ENCODE measurements around the gene ATPAF1.
"Not testable (repeated sequence)": the region's sequence is repeated elsewhere in the genome, so short reads cannot be mapped to it uniquely, and the experiment has no call there.

Gene ATPAF1

DNA sequence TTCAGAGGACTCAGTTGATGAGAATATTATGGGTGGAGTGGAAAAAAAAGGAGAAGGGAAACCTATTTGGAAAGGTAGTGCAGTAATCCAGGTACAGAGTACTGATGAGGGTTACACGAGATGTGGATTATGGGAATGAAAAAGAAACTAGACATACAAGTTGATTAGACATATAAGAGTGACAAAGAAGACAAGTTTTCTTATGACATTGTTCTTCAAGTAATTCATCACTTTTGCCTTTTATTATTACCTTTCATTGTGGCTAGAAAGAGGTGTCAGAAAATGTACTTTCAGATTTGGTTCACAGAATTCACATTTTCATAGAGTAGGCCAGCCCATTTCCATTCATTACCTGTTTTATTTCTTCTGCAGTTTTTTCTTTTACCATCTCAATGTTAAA lies 10.4 kb downstream of the ATPAF1 start:
- peaks cover 13% of the 10 kb centered on the region for H3K36me3 ChIP-seq
- no peaks in the 10 kb centered on the region for H3K27me3 ChIP-seq (ENCODE audit: insufficient read depth, low read depth, severe bottlenecking)
- TF ChIP-seq, protein P1, sequence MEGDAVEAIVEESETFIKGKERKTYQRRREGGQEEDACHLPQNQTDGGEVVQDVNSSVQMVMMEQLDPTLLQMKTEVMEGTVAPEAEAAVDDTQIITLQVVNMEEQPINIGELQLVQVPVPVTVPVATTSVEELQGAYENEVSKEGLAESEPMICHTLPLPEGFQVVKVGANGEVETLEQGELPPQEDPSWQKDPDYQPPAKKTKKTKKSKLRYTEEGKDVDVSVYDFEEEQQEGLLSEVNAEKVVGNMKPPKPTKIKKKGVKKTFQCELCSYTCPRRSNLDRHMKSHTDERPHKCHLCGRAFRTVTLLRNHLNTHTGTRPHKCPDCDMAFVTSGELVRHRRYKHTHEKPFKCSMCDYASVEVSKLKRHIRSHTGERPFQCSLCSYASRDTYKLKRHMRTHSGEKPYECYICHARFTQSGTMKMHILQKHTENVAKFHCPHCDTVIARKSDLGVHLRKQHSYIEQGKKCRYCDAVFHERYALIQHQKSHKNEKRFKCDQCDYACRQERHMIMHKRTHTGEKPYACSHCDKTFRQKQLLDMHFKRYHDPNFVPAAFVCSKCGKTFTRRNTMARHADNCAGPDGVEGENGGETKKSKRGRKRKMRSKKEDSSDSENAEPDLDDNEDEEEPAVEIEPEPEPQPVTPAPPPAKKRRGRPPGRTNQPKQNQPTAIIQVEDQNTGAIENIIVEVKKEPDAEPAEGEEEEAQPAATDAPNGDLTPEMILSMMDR (IDR thresholded peaks at IDR 0.05; ENCODE audit: low read depth, low read length), result no peak
- H3K9me3 ChIP-seq (ENCODE audit: severe bottlenecking), result no peaks in the 10 kb centered on the region
- no peak overlapping the region for H3K4me3 ChIP-seq (ENCODE audit: low read depth, low read length)
- H3K27ac ChIP-seq, result no peak overlapping the region
- DNase-seq, result no peak

DNA sequence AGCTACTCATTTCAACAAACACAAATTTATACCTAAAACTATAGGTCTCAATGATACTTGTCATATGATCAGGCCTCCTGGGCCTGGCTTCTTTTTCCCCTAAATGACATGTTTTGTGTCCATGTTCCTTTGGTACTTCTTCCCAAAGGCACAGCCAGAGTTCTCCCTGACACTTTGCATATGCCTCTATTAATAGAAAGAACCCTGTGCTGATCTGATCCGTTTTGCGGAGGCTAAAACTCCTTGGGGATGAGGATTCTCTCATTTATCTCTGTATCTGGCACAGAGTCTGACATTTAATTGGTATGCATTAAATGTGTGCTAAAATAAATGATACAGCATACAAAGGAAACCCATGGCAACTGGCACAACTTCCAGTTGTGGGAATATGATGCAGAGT lies 11.5 kb downstream of the ATPAF1 start:
- Histone ChIP-seq H3K9me3 (ENCODE audit: severe bottlenecking) (no peaks in the 10 kb centered on the region), H3K27ac (no peak overlapping the region), H3K36me3 (peaks cover 13% of the 10 kb centered on the region), H3K4me3 (ENCODE audit: low read depth, low read length) (no peak overlapping the region), H3K27me3 (ENCODE audit: insufficient read depth, low read depth, severe bottlenecking) (no peaks in the 10 kb centered on the region)
- DNase-seq, result no peak
- TF ChIP-seq, protein P1 (IDR thresholded peaks at IDR 0.05; ENCODE audit: low read depth, low read length), result no peak

DNA sequence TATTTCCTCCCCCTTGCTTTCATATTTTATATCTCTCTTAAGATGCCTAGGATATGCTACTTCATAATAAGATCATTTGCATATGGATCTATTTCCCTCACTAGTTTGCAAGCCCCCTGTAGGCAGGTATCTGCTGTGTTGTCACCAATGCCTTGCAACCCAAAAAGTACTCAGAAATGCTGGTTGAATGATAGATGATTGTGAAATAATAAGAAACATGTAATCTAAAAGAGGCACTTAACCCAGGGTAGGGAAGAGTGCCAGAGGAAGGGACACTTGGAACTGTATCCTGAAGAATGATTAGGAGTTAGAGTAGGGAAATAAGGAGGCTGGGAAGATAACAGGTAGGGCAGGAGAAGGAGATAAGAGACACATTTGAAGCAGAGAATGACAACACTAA lies 12.3 kb downstream of the ATPAF1 start:
- DNase-seq, result no peak
- H3K9me3 ChIP-seq (ENCODE audit: severe bottlenecking), result no peaks in the 10 kb centered on the region
- H3K4me3 ChIP-seq (ENCODE audit: low read depth, low read length), result no peak overlapping the region
- peaks cover 16% of the 10 kb centered on the region for H3K36me3 ChIP-seq
- TF ChIP-seq, protein P1 (IDR thresholded peaks at IDR 0.05; ENCODE audit: low read depth, low read length), result no peak
- H3K27me3 ChIP-seq (ENCODE audit: insufficient read depth, low read depth, severe bottlenecking), result no peaks in the 10 kb centered on the region
- no peak overlapping the region for H3K27ac ChIP-seq

DNA sequence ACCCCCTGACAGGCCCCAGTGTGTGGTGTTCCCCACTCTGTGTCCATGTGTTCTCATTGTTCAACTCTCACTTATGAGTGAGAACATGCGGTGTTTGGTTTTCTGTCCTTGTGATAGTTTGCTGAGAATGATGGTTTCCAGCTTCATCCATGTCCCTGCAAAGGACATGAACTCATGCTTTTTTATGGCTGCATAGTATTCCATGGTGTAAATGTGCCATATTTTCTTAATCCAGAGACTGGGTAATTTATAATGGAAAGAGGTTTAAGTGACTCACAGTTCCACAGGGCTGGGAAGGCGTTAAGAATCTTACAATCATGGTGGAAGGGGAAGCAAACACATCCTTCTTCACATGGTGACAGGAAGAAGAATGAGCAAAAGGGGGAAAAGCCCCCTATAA lies 13.5 kb downstream of the ATPAF1 start:
- DNase-seq; H3K9me3 ChIP-seq (ENCODE audit: severe bottlenecking); H3K27ac ChIP-seq; H3K27me3 ChIP-seq (ENCODE audit: insufficient read depth, low read depth, severe bottlenecking); H3K4me3 ChIP-seq (ENCODE audit: low read depth, low read length): not testable (repeated sequence)
- peaks cover 17% of the 10 kb centered on the region for H3K36me3 ChIP-seq

DNA sequence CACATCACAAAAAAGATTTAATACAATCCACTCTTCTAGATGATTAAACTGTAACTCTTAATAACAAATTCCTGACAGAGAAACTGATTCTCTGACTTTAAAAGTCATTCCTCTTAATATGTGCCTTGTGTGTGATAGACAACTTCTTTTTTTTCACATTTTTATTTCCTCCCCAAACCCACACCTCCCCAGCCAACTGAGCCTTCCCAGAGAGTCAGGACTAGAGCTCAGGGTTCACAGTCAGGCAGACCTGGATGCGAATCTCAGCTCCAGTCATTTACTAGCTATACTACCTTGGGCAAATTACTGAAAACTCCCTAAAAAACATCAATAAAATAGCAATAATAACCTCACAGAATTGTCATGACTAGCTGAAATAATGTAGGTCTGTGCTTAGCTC lies 14.2 kb downstream of the ATPAF1 start:
- no peaks in the 10 kb centered on the region for H3K27me3 ChIP-seq (ENCODE audit: insufficient read depth, low read depth, severe bottlenecking)
- H3K4me3 ChIP-seq (ENCODE audit: low read depth, low read length), result no peak overlapping the region
- no peak for DNase-seq
- peaks cover 21% of the 10 kb centered on the region for H3K36me3 ChIP-seq
- peaks cover 6% of the 10 kb centered on the region for H3K9me3 ChIP-seq (ENCODE audit: severe bottlenecking)
- no peak overlapping the region for H3K27ac ChIP-seq
- TF ChIP-seq, protein P1 (IDR thresholded peaks at IDR 0.05; ENCODE audit: low read depth, low read length), result no peak

DNA sequence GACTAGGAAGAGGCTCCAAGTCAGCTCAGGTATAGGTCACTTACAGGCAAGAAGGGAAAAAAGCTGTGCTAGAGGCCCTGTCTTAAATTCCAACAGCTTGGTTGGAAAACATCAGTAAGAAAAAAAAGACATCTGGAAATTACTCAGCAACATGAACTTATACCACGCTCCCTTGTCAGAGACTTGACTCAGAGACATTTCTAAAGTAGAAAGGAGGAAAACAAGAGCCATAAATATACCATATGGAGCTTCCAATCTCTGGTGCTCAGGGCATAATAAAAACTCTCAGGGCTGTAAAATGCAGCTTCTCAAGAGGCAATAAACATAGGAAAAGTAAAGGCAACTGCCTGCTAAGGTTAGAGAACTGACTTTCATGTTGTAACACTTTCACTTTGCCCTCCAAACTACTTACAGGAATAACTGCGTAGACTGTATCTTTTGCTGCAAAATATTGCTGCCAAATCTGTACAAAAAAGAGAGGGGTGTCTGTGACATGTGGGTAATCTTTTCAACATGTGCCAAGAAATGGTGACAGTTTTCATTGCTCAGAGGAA lies 14.7 kb downstream of the ATPAF1 start:
- Histone ChIP-seq H3K36me3 (peaks cover 21% of the 10 kb centered on the region), H3K27ac (no peak overlapping the region)

More for the DNA sequence above, 14.7 kb downstream of the ATPAF1 start:
- Histone ChIP-seq H3K4me3 (ENCODE audit: low read depth, low read length) (no peak overlapping the region), H3K9me3 (ENCODE audit: severe bottlenecking) (peaks cover 6% of the 10 kb centered on the region), H3K27me3 (ENCODE audit: insufficient read depth, low read depth, severe bottlenecking) (no peaks in the 10 kb centered on the region)
- TF ChIP-seq, protein P1 (IDR thresholded peaks at IDR 0.05; ENCODE audit: low read depth, low read length), result no peak
- DNase-seq, result no peak
